ENCODE measurements around the gene PARD6A.

DNA sequence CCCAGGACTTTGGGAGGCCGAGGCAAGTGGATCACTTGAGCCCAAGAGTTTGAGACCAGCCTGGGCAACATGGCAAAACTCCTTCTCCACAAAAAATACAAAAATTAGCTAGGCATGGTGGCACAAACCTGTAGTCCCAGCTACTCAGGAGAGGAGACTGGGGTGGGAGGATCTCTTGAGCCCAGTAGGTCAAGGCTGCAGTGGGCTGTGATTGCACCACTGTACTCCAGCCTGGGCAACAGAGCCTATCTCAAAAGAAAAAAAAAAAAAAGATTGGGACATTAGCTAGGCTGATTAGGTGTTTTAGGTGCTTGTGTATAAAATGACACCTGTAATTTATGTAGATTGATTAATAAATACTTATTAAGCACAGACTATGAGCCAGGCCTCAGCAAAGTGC is 48.3 kb downstream of the PARD6A start:
- TF ChIP-seq, protein P1, sequence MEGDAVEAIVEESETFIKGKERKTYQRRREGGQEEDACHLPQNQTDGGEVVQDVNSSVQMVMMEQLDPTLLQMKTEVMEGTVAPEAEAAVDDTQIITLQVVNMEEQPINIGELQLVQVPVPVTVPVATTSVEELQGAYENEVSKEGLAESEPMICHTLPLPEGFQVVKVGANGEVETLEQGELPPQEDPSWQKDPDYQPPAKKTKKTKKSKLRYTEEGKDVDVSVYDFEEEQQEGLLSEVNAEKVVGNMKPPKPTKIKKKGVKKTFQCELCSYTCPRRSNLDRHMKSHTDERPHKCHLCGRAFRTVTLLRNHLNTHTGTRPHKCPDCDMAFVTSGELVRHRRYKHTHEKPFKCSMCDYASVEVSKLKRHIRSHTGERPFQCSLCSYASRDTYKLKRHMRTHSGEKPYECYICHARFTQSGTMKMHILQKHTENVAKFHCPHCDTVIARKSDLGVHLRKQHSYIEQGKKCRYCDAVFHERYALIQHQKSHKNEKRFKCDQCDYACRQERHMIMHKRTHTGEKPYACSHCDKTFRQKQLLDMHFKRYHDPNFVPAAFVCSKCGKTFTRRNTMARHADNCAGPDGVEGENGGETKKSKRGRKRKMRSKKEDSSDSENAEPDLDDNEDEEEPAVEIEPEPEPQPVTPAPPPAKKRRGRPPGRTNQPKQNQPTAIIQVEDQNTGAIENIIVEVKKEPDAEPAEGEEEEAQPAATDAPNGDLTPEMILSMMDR (IDR thresholded peaks at IDR 0.05) = no peak
- TF ChIP-seq POLR2A (IDR thresholded peaks at IDR 0.05) = no peak

All from ovary (tissue), 3 donors.